Mucosa of rectum (tissue), 2 donors: ENCODE results near the gene KRTAP1-5.
"Not testable (repeated sequence)": the region's sequence is repeated elsewhere in the genome, so short reads cannot be mapped to it uniquely, and the experiment has no call there.

ENCODE experiments used
- H3K27ac ChIP-seq, 2 donors: one replicate each; pipeline ENCODE4 v1.7.0; 2013; ENCODE audit warnings: inconsistent platforms in 2 of 2, low read depth in 2 of 2, low read length in 2 of 2
- H3K27me3 ChIP-seq, 2 donors: one replicate each; pipeline ENCODE4 v1.7.0; 2013; ENCODE audit warnings: low read length in 2 of 2; ENCODE audit not compliant: control insufficient read depth in 2 of 2, insufficient read depth in 2 of 2
- H3K36me3 ChIP-seq, 2 donors: one replicate each; pipeline ENCODE4 v1.7.0; 2013; ENCODE audit warnings: low read length in 2 of 2; ENCODE audit not compliant: control insufficient read depth in 2 of 2, insufficient read depth in 2 of 2
- H3K4me1 ChIP-seq, 2 donors: one replicate each; pipeline ENCODE4 v1.7.0; 2013; ENCODE audit warnings: low read length in 2 of 2, mild to moderate bottlenecking in 1 of 2; ENCODE audit not compliant: control insufficient read depth in 2 of 2, insufficient read depth in 2 of 2
- H3K4me3 ChIP-seq, 2 donors: one replicate each; pipeline ENCODE4 v1.7.0; 2013; ENCODE audit warnings: low read length in 2 of 2
- H3K9ac ChIP-seq, 2 donors: one replicate each; pipeline ENCODE4 v1.7.0; 2013; ENCODE audit warnings: low read length in 2 of 2, low read depth in 1 of 2, mild to moderate bottlenecking in 1 of 2
- H3K9me3 ChIP-seq, 2 donors: one replicate each; pipeline ENCODE4 v1.7.0; 2013; ENCODE audit warnings: low read length in 2 of 2; ENCODE audit not compliant: control insufficient read depth in 2 of 2
- donor health status: healthy.
- donor health status: Normal muscosa, but diverticular disease.

KRTAP1-5 gene

GRCh38 chr17:41049110-41049509 is 22.1 kb upstream of the KRTAP1-5 start:
- H3K4me3 ChIP-seq = no peak overlapping the region
- no peak overlapping the region for H3K9ac ChIP-seq
- H3K27me3 ChIP-seq = peaks cover 5% of the 10 kb centered on the region in 2 donors
- H3K36me3 ChIP-seq = no peaks in the 10 kb centered on the region
- H3K27ac ChIP-seq = no peak overlapping the region
- no peaks in the 10 kb centered on the region for H3K9me3 ChIP-seq
- H3K4me1 ChIP-seq = no peaks in the 10 kb centered on the region

GRCh38 chr17:41048441-41048840 is 21.4 kb upstream of the KRTAP1-5 start:
- Histone ChIP-seq H3K27ac (no peak overlapping the region), H3K9me3 (no peaks in the 10 kb centered on the region), H3K9ac (no peak overlapping the region), H3K4me3 (no peak overlapping the region), H3K4me1 (no peaks in the 10 kb centered on the region), H3K36me3 (no peaks in the 10 kb centered on the region), H3K27me3 (peaks cover 3 to 5% of the 10 kb centered on the region in 2 donors)

GRCh38 chr17:41046735-41047465 is 19.9 kb upstream of the KRTAP1-5 start, which contains the start of gene KRTAP2-1:
Gene KRTAP2-1 (minus strand): TSS chr17:41047316. CDS start chr17:41047267, 49 bp downstream.
- not testable (repeated sequence) for H3K9me3 ChIP-seq, H3K4me3 ChIP-seq, H3K36me3 ChIP-seq, H3K9ac ChIP-seq, H3K27me3 ChIP-seq, H3K4me1 ChIP-seq, H3K27ac ChIP-seq

- Histone ChIP-seq H3K27me3 (peaks cover 2 to 5% of the 10 kb centered on the region in 2 donors), H3K9me3 (no peaks in the 10 kb centered on the region), H3K9ac (no peak overlapping the region), H3K4me3 (no peak overlapping the region), H3K4me1 (no peaks in the 10 kb centered on the region), H3K36me3 (no peaks in the 10 kb centered on the region), H3K27ac (no peak overlapping the region)
Measured at GRCh38 chr17:41042953-41043352, 15.9 kb upstream of the KRTAP1-5 start.

GRCh38 chr17:41040783-41041571 is 14.0 kb upstream of the KRTAP1-5 start, which contains the start of gene KRTAP1-1:
Gene KRTAP1-1 (minus strand): TSS chr17:41041450. CDS start chr17:41041397, 53 bp downstream.
- H3K9ac ChIP-seq, H3K4me3 ChIP-seq, H3K4me1 ChIP-seq, H3K27me3 ChIP-seq, H3K36me3 ChIP-seq, H3K9me3 ChIP-seq, H3K27ac ChIP-seq: not testable (repeated sequence)

- Histone ChIP-seq H3K4me3 (no peak overlapping the region), H3K36me3 (no peaks in the 10 kb centered on the region), H3K27ac (no peak overlapping the region), H3K9me3 (no peaks in the 10 kb centered on the region), H3K27me3 (no peaks in the 10 kb centered on the region), H3K4me1 (no peaks in the 10 kb centered on the region), H3K9ac (no peak overlapping the region)
Measured at GRCh38 chr17:41037853-41038350, 10.9 kb upstream of the KRTAP1-5 start.

GRCh38 chr17:41034346-41034935 is 7.4 kb upstream of the KRTAP1-5 start, which contains the start of gene KRTAP1-3:
Gene KRTAP1-3 (minus strand): TSS chr17:41034874. CDS start chr17:41034821, 53 bp downstream.
- H3K36me3 ChIP-seq, H3K9me3 ChIP-seq, H3K27me3 ChIP-seq, H3K4me3 ChIP-seq, H3K4me1 ChIP-seq, H3K27ac ChIP-seq, H3K9ac ChIP-seq: not testable (repeated sequence)

- Histone ChIP-seq H3K9ac (no peak within 1 kb of the TSS), H3K4me3 (no peak within 1 kb of the TSS), H3K9me3 (no peaks in the 10 kb centered on the region), H3K27ac (no peak within 1 kb of the TSS), H3K36me3 (no peaks in the 10 kb centered on the region), H3K4me1 (no peaks in the 10 kb centered on the region), H3K27me3 (no peaks in the 10 kb centered on the region)
Measured at GRCh38 chr17:41029633-41030245, 2.7 kb upstream of the KRTAP1-5 start, which contains the start of gene KRTAP1-4. Gene KRTAP1-4 (minus strand): TSS chr17:41030195. CDS start chr17:41030078, 117 bp downstream.

GRCh38 chr17:41024697-41025096 is 2.3 kb downstream of the KRTAP1-5 start:
- Histone ChIP-seq H3K4me3 (no peak overlapping the region), H3K36me3 (no peaks in the 10 kb centered on the region), H3K27ac (no peak overlapping the region), H3K4me1 (no peaks in the 10 kb centered on the region), H3K9ac (no peak overlapping the region), H3K9me3 (no peaks in the 10 kb centered on the region), H3K27me3 (no peaks in the 10 kb centered on the region)
